OCI-LY1 (cell line): ENCODE data around the gene ETV2.

ENCODE experiments used
- EZH2 ChIP-seq: fragments of 200-600 bp; sonication (generic), shearing (Covaris generic); IDR thresholded peaks from 2 replicates; pipeline ENCODE4 v1.8.0; 2017; ENCODE audit warnings: borderline replicate concordance, mixed run types, mild to moderate bottlenecking, antibody characterized with exemption, low read length, moderate library complexity, mixed read lengths
- TF ChIP-seq, protein P1 (sequence below): fragments of 200-600 bp; sonication (generic), shearing (Covaris generic); IDR thresholded peaks from 2 replicates; pipeline ENCODE4 v1.5.1; 2017; ENCODE audit warnings: mild to moderate bottlenecking, antibody characterized with exemption, low read length, moderate library complexity, mixed read lengths

DNA sequence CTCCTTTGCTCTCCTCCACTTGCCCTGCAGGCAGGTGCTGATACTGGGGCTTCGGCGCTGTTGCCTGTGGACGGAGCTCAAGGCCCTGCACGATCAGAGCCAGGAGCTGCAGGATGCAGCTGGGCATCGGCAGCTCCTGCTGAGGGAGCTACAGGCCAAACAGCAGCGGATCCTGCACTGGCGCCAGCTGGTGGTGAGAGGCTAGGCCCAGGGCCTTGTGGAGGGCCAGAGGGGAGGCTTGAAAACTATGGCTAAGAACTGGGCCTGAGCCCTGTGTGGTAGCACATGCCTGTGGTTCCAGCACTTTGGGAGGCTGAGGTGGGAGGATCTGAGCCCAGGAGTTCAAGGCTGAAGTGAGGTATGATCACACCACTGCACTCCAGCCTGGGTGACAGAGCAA is 22.7 kb upstream of the ETV2 start:
- TF ChIP-seq, protein P1, sequence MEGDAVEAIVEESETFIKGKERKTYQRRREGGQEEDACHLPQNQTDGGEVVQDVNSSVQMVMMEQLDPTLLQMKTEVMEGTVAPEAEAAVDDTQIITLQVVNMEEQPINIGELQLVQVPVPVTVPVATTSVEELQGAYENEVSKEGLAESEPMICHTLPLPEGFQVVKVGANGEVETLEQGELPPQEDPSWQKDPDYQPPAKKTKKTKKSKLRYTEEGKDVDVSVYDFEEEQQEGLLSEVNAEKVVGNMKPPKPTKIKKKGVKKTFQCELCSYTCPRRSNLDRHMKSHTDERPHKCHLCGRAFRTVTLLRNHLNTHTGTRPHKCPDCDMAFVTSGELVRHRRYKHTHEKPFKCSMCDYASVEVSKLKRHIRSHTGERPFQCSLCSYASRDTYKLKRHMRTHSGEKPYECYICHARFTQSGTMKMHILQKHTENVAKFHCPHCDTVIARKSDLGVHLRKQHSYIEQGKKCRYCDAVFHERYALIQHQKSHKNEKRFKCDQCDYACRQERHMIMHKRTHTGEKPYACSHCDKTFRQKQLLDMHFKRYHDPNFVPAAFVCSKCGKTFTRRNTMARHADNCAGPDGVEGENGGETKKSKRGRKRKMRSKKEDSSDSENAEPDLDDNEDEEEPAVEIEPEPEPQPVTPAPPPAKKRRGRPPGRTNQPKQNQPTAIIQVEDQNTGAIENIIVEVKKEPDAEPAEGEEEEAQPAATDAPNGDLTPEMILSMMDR = no peak
- no peak for TF ChIP-seq EZH2
